ENCODE data around the gene FOXP1. TPM values are rescaled to one million over a fixed set of nuclear protein-coding genes. Genes with fewer than 3 reads are reported as not detected.

The FOXP1 gene
- total and polyA plus RNA-seq, 2 of the 8 experiments (the other 6 are each of a cell fraction or from before 2014, with no cell fraction given) = 13.9 to 25.4 TPM

DNA sequence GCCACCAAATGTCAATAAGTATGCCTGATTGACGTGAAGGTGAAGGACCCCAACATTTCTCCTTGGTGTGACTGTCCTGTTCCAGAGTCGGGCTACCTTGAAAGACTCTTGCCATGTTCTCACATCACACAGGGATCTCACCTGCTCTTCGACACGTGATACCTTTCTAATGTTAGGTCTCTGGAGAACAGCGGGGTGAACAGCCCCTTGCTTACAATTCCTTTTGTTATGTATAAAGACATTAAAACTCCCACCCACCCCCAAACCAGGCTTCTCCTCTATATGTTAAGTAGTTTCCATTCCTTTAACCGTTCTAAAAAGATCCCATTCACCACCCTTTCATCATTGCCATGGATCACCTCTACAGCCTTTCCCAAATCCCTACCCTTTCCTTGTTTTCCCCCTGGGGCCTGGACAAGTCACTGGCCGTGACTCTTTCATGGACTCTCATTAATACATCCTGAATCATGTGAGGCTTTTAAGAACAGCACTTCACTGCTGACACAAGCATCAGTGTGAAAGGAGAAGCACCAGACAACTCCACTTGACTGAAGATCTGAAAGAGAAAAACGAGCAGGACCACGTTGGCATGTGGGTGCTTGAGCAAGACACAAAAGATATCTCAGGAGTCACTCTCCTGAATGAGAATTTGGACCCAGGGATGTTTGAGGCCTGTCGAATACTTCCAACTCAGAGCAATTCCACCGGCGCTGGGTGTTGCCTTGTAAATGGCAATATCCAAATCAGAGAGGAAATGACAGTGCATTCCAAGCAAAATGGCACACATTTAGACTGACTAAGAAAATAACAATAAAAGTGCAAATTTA, 115.0 kb downstream of the FOXP1 start (continued):
- TF ChIP-seq RFX5 (IDR thresholded peaks at IDR 0.05; ENCODE audit: borderline replicate concordance, low read depth, low read length) (no peak), PHF8 (conservative IDR thresholded peaks at IDR 0.05; ENCODE audit: low read depth, low read length) (no peak), SIX5 (IDR thresholded peaks at IDR 0.05; ENCODE audit: low read depth, low read length) (no peak), YY1 (IDR thresholded peaks at IDR 0.05; ENCODE audit: low read depth, low read length) (no peak), CHD1 (IDR thresholded peaks at IDR 0.05; ENCODE audit: low read depth, low read length) (no peak), CTBP2 (IDR thresholded peaks at IDR 0.05; ENCODE audit: borderline replicate concordance, insufficient read depth, insufficient read length, low read length) (no peak), TEAD4 (IDR thresholded peaks at IDR 0.05; ENCODE audit: low read depth, low read length) (no peak), SIN3A (conservative IDR thresholded peaks at IDR 0.05 in 1 of 2, IDR thresholded peaks at IDR 0.05 in 1 of 2; ENCODE audit: low read depth in 1 of 2, low read length in 2 of 2) (no peak), SIRT6 (IDR thresholded peaks at IDR 0.05; ENCODE audit: low read length) (no peak), EZH2 (IDR thresholded peaks at IDR 0.05; ENCODE audit: low read depth, low read length, severe bottlenecking) (no peak), TCF12 (IDR thresholded peaks at IDR 0.05; ENCODE audit: low read depth, low read length) (no peak), GTF2F1 (IDR thresholded peaks at IDR 0.05; ENCODE audit: borderline replicate concordance, low read depth, low read length) (no peak), NRF1 (IDR thresholded peaks at IDR 0.05; ENCODE audit: low read depth, low read length) (no peak), POU5F1 (IDR thresholded peaks at IDR 0.05; ENCODE audit: low read depth, low read length) (peak; percentile 72; the same call in 1 of the 2 replicates), HDAC6 (IDR thresholded peaks at IDR 0.05; ENCODE audit: low read depth, low read length) (no peak)
- TF ChIP-seq, protein P1, sequence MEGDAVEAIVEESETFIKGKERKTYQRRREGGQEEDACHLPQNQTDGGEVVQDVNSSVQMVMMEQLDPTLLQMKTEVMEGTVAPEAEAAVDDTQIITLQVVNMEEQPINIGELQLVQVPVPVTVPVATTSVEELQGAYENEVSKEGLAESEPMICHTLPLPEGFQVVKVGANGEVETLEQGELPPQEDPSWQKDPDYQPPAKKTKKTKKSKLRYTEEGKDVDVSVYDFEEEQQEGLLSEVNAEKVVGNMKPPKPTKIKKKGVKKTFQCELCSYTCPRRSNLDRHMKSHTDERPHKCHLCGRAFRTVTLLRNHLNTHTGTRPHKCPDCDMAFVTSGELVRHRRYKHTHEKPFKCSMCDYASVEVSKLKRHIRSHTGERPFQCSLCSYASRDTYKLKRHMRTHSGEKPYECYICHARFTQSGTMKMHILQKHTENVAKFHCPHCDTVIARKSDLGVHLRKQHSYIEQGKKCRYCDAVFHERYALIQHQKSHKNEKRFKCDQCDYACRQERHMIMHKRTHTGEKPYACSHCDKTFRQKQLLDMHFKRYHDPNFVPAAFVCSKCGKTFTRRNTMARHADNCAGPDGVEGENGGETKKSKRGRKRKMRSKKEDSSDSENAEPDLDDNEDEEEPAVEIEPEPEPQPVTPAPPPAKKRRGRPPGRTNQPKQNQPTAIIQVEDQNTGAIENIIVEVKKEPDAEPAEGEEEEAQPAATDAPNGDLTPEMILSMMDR (IDR thresholded peaks at IDR 0.05; ENCODE audit: control extremely low read depth in 1 of 3, insufficient read depth in 1 of 3, low read depth in 1 of 3, low read length in 3 of 3) = no peak
- TF ChIP-seq, protein P2, sequence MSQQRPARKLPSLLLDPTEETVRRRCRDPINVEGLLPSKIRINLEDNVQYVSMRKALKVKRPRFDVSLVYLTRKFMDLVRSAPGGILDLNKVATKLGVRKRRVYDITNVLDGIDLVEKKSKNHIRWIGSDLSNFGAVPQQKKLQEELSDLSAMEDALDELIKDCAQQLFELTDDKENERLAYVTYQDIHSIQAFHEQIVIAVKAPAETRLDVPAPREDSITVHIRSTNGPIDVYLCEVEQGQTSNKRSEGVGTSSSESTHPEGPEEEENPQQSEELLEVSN (IDR thresholded peaks at IDR 0.05) = peak; percentile 38; the same call in 1 of the 2 replicates

Data from H1 (cell line).